Activated CD8-positive, alpha-beta memory T cell treated with anti-CD3 and anti-CD28 coated beads for 48 hours (primary cell): ENCODE data around the gene SPAG9.
A peak's percentile ranks its signal among the peaks of the same experiment; 100 is the strongest.

ENCODE experiments used
- DNase-seq, 3 experiments: peaks; one replicate each; pipeline ENCODE4 v3.0.0-alpha.2; 2020; ENCODE audit warnings: low read depth in 2 of 3, low spot score in 2 of 3

SPAG9 gene

GRCh38 chr17:50919321-50920040, 201.2 kb downstream of the SPAG9 start:
- DNase-seq = peak; percentile 53 to 61 (median 57)

- DNase-seq = no peak
Observed at GRCh38 chr17:50918933-50919296, 201.8 kb downstream of the SPAG9 start.

DNA sequence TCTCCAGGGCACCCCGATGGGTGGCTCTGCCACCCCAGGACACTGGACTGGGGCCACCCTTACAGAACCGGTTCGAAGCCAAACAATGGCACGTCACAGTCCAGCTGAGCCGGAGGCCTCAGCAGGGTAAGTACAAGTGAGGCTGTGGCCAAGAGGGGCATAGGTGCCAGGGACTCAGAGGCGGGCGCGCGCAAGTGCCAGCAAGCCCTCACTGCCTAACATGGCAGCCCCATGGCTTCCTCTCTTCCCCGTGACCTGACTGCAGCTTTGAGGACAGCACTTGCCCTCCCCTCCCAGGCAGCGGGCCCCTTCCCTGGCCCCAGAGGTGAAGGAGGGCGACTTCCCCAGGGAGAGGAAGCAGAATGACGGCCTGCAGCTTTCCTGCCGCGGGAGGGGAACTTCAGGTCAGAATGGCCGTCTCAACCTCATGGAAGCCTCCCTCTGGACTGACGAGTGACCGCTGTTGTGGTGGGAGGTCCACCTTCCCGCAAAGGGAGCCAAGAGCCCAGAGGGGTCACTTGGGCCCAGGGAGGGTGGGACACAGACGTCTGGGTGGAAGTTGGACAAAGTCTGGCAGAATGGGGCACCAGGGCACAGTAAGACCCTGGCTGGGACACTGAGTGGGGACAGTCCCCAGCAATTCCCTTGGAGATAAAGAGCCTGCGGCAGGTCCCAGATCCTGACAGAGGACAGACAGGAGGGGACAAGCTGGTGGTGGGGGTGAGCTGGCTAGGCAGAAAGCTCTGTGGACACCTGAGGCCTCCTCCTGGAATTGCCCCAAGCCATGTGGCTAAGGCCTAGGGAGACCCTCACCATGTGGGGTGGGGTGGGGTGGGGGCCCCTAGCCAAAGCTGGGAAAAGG, 202.4 kb downstream of the SPAG9 start:
- no peak for DNase-seq

DNA sequence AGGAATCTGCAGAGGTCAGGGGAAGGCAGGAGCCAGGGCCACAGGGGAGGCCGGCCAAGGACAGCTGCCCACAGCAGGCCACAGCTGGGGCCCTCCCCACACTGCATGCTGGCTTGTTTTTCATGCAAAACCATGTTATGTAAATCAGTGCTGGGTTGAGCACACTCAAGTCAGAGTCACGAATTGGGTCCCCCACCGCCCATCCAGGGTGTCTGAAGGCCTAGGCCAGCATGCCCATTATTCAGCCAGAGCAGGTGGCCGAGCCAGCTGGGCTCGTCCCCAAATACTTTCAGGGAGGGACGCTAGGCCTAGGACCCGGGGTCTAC, 203.3 kb downstream of the SPAG9 start:
- DNase-seq = no peak

- no peak for DNase-seq
Observed at GRCh38 chr17:50916708-50917417, 203.8 kb downstream of the SPAG9 start.

GRCh38 chr17:50916026-50916707, 204.5 kb downstream of the SPAG9 start:
- DNase-seq = no peak

DNA sequence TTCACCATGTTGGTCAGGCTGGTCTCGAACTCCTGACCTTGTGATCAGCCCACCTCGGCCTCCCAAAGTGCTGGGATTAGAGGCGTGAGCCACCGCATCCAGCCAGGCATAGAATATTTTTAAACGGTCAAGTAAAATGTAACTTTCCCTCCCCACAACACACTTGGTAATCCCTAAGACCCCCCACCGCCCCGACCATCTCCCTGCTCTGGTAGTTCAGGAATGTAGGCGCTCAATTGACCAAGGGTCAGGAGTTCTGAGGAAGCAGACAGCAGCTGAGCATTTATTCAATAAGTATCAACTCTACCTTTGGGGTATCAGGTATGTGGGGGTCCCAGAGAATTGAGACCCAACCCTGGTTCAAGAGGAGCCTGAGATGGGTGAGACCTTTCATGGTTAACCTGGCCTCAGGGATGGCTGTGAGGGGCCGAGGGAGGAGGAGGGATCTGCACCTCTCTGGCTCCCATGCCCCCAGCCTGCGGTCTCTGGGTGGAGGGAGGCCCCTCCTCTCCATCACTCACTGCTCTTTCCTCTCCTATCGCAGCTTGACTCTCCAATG, 206.1 kb downstream of the SPAG9 start:
- no peak for DNase-seq

DNA sequence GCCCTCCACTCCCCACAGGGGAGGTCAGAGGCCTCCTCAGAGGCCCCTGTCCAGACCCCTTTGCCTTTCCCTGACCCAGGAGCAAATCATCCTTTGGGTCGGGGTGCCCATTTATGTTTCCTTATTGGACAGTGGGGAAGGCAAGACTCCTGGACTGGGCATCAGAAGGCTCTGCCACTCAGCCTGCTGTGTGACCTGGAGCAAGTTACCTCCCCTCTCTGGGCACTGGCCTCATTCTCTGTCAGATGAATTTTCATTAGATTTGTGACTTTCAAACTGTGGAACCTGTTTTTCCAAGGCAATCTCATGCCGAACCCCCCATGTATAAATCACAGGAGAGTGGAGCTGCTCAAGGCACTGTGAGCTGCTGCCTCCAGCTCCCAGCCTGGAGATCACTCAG, 207.5 kb downstream of the SPAG9 start:
- no peak for DNase-seq
